HepG2 (cell line): Measurements from ENCODE around the gene PHKA2. TPM values are rescaled to one million over a fixed set of nuclear protein-coding genes. Genes with fewer than 3 reads are reported as not detected.

Source experiments
- ATAC-seq: fragments of 200-7000 bp; cut with Tn5 transposase; 3 replicates; pipeline ENCODE4 v1.9.1; 2020; ENCODE audit warnings: mild to moderate bottlenecking, moderate library complexity
- BruUV-seq: library from RNA; stranded (reverse); fragments of 400-500 nt; replicated peaks from 2 replicates; lab custom pipeline; 2021; lab: Mats Ljungman, UMichigan
- CTCF ChIA-PET: fragments of 300-600 bp; formaldehyde crosslinking; extraction: SDS; loops from one replicate; lab custom pipeline; 2021; ENCODE audit warnings: low total read pairs, inconsistent platforms, low intra/inter-chr PET ratio; lab: Yijun Ruan, JAX
- POLR2A ChIA-PET: fragments of 350-600 bp; sonication (Branson Sonifier 250); formaldehyde crosslinking; loops from one replicate; lab custom pipeline; 2020; ENCODE audit warnings: antibody characterized with exemption, inconsistent platforms; lab: Yijun Ruan, JAX
- DNase-seq: peaks from one replicate; pipeline ENCODE4 v3.0.0-alpha.2; 2015; ENCODE audit warnings: low spot score
- FAIRE-seq: peaks from 3 replicates; lab custom pipeline; 2011; peaks lifted over from hg19 to GRCh38; lab: Jason Lieb, UNC
- H2AFZ ChIP-seq: one replicate; pipeline ENCODE4 v1.6.1; 2011; ENCODE audit warnings: low read length, inconsistent platforms
- H3K27ac ChIP-seq: fragments of 300-600 bp; 3 replicates; pipeline ENCODE4 v1.8.0; 2011; ENCODE audit warnings: mixed run types, mild to moderate bottlenecking, mixed read lengths, low read length, inconsistent platforms; ENCODE audit not compliant: insufficient read depth; ENCODE audit errors: extremely low read length
- H3K27me3 ChIP-seq, 2 experiments: fragments of 200-600 bp in 1 of 2; 2 replicates in 1 of 2; 3 replicates in 1 of 2; pipeline versions ENCODE4 v1.6.0 to v1.8.0; 2011; ENCODE audit warnings: low read length in 2 of 2, mild to moderate bottlenecking in 2 of 2, moderate library complexity in 2 of 2, inconsistent platforms in 1 of 2; ENCODE audit not compliant: insufficient read depth in 2 of 2, control insufficient read depth in 1 of 2
- H3K36me3 ChIP-seq, 2 experiments: fragments of 200-600 bp in 1 of 2; replicated peaks in 1 of 2; 2 replicates in 1 of 2; 3 replicates in 1 of 2; pipeline versions ENCODE4 v1.5.1 to v1.8.0; 2011; ENCODE audit warnings: low read length in 2 of 2, inconsistent platforms in 1 of 2; ENCODE audit not compliant: insufficient read depth in 2 of 2, control insufficient read depth in 1 of 2
- H3K4me1 ChIP-seq: 2 replicates; pipeline ENCODE4 v1.5.1; 2012; ENCODE audit warnings: low read length, inconsistent platforms; ENCODE audit not compliant: insufficient read depth
- H3K4me2 ChIP-seq: 2 replicates; pipeline ENCODE4 v1.6.0; 2011; ENCODE audit warnings: low read depth, low read length, inconsistent platforms
- H3K4me3 ChIP-seq, 3 experiments: fragments of 200-600 bp in 1 of 3; sonication (generic), shearing (Covaris generic) in 1 of 3; replicated peaks in 1 of 3; 2 replicates each; pipeline ENCODE4 v1.5.1; 2011 to 2016; ENCODE audit warnings: low read length in 3 of 3, inconsistent platforms in 2 of 3, low read depth in 2 of 3, mild to moderate bottlenecking in 2 of 3, control low read depth in 1 of 3, mixed read lengths in 1 of 3; ENCODE audit not compliant: insufficient read depth in 1 of 3
- H3K79me2 ChIP-seq: one replicate; pipeline ENCODE4 v1.6.1; 2011; ENCODE audit warnings: low read length, inconsistent platforms; ENCODE audit not compliant: insufficient read depth
- H3K9ac ChIP-seq: 2 replicates; pipeline ENCODE4 v1.6.0; 2011; ENCODE audit warnings: mild to moderate bottlenecking, low read depth, low read length, inconsistent platforms; ENCODE audit not compliant: insufficient read depth
- H3K9me3 ChIP-seq: 2 replicates; pipeline ENCODE4 v1.5.1; 2012; ENCODE audit warnings: mild to moderate bottlenecking, low read length
- H4K20me1 ChIP-seq: 2 replicates; pipeline ENCODE4 v1.6.0; 2011; ENCODE audit warnings: inconsistent platforms, mild to moderate bottlenecking, low read length, moderate library complexity; ENCODE audit not compliant: insufficient read depth
- CTCF ChIP-seq: sonication (generic); formaldehyde crosslinking; IDR thresholded peaks from 2 replicates; pipeline ENCODE4 v1.5.0; 2020; ENCODE audit warnings: mild to moderate bottlenecking, missing genetic modification reagents, moderate library complexity
- JARID2 ChIP-seq: sonication (generic); formaldehyde crosslinking; IDR thresholded peaks from 2 replicates; pipeline ENCODE4 v1.8.1; 2023; ENCODE audit warnings: missing genetic modification reagents, inconsistent platforms; ENCODE audit not compliant: insufficient replicate concordance
- NCOR1 ChIP-seq: fragments of 200-600 bp; sonication (generic); IDR thresholded peaks from 2 replicates; pipeline ENCODE4 v1.7.0; 2017; ENCODE audit warnings: antibody characterized with exemption, low read length, borderline replicate concordance
- POLR2G ChIP-seq: fragments of 200-400 bp; formaldehyde crosslinking; IDR thresholded peaks from 2 replicates; pipeline ENCODE4 v1.6.1; 2018; ENCODE audit warnings: mild to moderate bottlenecking, low read depth, low read length, moderate library complexity
- TEAD3 ChIP-seq: optimal IDR thresholded peaks from 2 replicates; pipeline ENCODE3; 2016; ENCODE audit warnings: borderline replicate concordance
- ZNF263 ChIP-seq: sonication (generic); formaldehyde crosslinking; IDR thresholded peaks from 2 replicates; pipeline ENCODE4 v1.4.0; 2020; ENCODE audit warnings: missing genetic modification reagents
- ZNF629 ChIP-seq: sonication (generic); formaldehyde crosslinking; conservative IDR thresholded peaks from 2 replicates; pipeline ENCODE4 v1.5.0; 2020; ENCODE audit warnings: missing genetic modification reagents
- WGBS: methylation state at CpG from one replicate; pipeline ENCODE4 v1.1.6; 2017; ENCODE audit warnings: low lambda C conversion rate; 5-methylcytosine and 5-hydroxymethylcytosine counted together
- in situ Hi-C: cut with HindIII; loops from 2 replicates; pipeline ENCODE4 v1.10.0; 2017; ENCODE audit warnings: low pct_unique_long_range_greater_than_20kb; ENCODE audit not compliant: extremely low pct_ligation_motif_present
- intact Hi-C: fragments of 100-400 bp; cut with micrococcal nuclease; formaldehyde crosslinking; loops from one replicate; pipeline ENCODE4 v1.10.0; 2022; ENCODE audit not compliant: unreplicated experiment
- polyA plus RNA-seq, 8 experiments: library from polyadenylated mRNA; depleted of rRNA in 3 of 8; stranded (reverse) in 7 of 8; unstranded in 1 of 8; fragments of >200 nt; fragmentation: Illumina TruSeq in 4 of 8; extraction: Trizol in 4 of 8; gene quantifications; 2 replicates each; pipeline versions ENCODE4 v1.2.1 to v1.2.3, GENCODE V29; 2011 to 2016; ENCODE audit warnings: low read depth in 4 of 8, missing spikeins in 1 of 8, mixed read lengths in 1 of 8; ENCODE audit not compliant: insufficient read depth in 1 of 8
- total RNA-seq, 5 experiments: library from RNA; depleted of rRNA; stranded (reverse); fragments of >200 nt; fragmentation: Illumina TruSeq; extraction: Trizol; gene quantifications; 2 replicates each; pipeline ENCODE4 v1.2.3, GENCODE V29; 2016; ENCODE audit warnings: low read depth in 1 of 5
- TF ChIP-seq, protein P1 (sequence below): sonication (generic); formaldehyde crosslinking; IDR thresholded peaks from 2 replicates; pipeline ENCODE4 v1.4.0; 2020; ENCODE audit warnings: mild to moderate bottlenecking, missing genetic modification reagents

Gene PHKA2
- total and polyA plus RNA-seq, 2 of the 13 experiments (the other 11 are each of a cell fraction or from before 2014, with no cell fraction given): 20.5 to 273 TPM

DNA sequence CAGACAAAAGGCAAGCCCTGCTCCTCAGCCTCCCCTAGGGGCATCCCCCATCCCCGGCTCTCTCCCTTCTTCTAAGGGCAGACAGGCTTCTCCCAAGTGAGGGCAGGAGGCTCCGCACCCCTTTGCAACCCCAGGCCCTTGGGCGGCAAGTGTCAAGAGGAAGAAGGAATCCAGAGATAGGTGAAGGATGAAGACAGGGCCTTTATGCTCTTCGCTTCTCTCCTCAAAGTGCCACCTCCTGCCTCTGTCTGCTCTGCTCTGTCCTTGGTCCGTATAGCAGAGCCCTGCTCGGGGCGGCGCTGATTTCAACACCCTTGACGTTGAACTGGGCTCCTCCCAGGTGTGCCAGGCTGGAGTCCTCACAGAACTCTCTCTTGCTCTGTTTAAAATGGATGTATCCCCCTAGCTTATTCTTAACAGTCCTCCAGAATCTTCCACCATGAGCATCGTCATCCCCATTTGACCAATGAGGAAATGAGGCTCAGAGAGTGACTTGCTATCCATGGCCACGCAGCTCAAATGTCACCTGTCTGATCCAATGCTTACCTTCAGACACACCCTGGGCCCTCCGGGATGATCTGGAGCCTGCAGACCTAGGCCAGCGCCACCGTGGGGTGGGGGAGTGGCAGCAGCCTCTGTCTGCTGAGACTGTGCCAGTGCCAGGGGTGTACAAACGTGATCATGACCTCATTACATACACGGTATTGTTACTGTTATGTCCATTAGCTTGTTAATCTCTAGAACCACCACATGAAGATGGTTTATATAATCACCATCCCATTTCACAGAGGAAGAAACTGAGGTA, 99.8 kb downstream of the PHKA2 start:
- WGBS: 40% methylated on average over 1 of the region's 16 CpGs
- no peaks in the 10 kb centered on the region for H3K27me3 ChIP-seq
- in situ Hi-C loops (loop anchor here (10.0 to 25.0 kb wide), 2 partner anchors 272 to 489 kb away; no protein-coding TSS in a partner anchor), intact Hi-C loops (no loop called here)
- FAIRE-seq: no peak
- CTCF ChIA-PET: no interaction called here
- no peak overlapping the region for H3K4me2 ChIP-seq
- H3K9ac ChIP-seq: no peak overlapping the region
- no peaks in the 10 kb centered on the region for H4K20me1 ChIP-seq
- H3K4me1 ChIP-seq: peaks cover 39% of the 10 kb centered on the region
- no peak overlapping the region for H2AFZ ChIP-seq
- H3K9me3 ChIP-seq: no peaks in the 10 kb centered on the region
- H3K36me3 ChIP-seq: no peaks in the 10 kb centered on the region
- BruUV-seq: no TSS peak
- no peaks in the 10 kb centered on the region for H3K79me2 ChIP-seq
- POLR2A ChIA-PET: no interaction called here
- no peak overlapping the region for H3K4me3 ChIP-seq
- DNase-seq: no peak
- no peak overlapping the region for H3K27ac ChIP-seq
- TF ChIP-seq POLR2G (0 out of 2 replicates have a peak, but pooled peaks have one; percentile 13), CTCF (CRISPR knock-in tag) (no peak), ZNF629 (0 out of 2 replicates have a peak, but pooled peaks have one; percentile 21)
- peak; percentile 4; the same call in 1 of the 3 replicates for ATAC-seq

DNA sequence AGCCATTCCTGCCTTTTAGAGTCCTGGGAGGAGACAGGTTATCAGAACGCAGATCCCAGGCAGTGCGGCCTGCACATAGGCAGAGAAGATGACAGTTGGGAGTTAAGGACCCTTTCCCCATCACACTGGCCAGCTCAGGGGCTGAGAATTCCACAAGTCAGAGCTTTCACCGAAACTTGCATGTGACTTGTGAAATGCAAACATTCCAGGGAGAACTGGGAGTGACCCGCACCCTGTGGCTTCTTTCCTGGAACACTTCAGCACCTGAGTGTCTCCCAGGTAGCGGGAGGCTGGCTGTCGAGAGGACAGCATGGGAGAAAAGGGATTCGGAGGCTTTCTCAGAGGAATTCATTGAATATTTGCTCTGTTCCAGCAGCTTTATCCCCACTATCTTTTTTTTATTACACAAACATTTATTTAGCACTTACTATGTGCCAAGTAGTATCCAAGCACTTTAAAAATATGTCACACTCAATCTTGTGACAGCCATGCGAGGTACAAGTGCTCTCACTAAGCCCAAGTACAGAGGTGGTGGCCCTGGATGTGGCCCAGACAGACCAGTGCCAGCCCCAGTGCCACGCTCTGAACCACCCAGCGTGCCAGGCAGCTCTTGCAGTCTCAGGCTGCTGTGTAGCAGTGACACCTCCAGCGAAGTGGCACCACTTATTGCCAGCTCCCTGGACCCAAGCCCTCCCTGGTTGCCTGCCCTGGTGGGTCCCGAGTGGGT, 100.5 kb downstream of the PHKA2 start:
- intact Hi-C loops (no loop called here), in situ Hi-C loops (loop anchor here (10.0 to 25.0 kb wide), 2 partner anchors 271 to 489 kb away; no protein-coding TSS in a partner anchor)
- Histone ChIP-seq H3K4me1 (peaks cover 39% of the 10 kb centered on the region), H3K4me3 (no peak overlapping the region), H3K36me3 (no peaks in the 10 kb centered on the region), H3K9ac (no peak overlapping the region), H3K27me3 (no peaks in the 10 kb centered on the region), H3K27ac (no peak overlapping the region), H3K79me2 (no peaks in the 10 kb centered on the region), H4K20me1 (no peaks in the 10 kb centered on the region), H3K4me2 (no peak overlapping the region), H2AFZ (no peak overlapping the region), H3K9me3 (no peaks in the 10 kb centered on the region)
- FAIRE-seq (no peak), DNase-seq (peak; percentile 30), ATAC-seq (peak; percentile 1; the same call in 1 of the 3 replicates)
- CTCF ChIA-PET: no interaction called here
- POLR2A ChIA-PET: no interaction called here
- WGBS: 25% methylated on average over 5 of the region's 12 CpGs
- BruUV-seq: no TSS peak
- no peak for TF ChIP-seq NCOR1
- no peak for TF ChIP-seq JARID2 (CRISPR knock-in tag)
- TF ChIP-seq, protein P1, sequence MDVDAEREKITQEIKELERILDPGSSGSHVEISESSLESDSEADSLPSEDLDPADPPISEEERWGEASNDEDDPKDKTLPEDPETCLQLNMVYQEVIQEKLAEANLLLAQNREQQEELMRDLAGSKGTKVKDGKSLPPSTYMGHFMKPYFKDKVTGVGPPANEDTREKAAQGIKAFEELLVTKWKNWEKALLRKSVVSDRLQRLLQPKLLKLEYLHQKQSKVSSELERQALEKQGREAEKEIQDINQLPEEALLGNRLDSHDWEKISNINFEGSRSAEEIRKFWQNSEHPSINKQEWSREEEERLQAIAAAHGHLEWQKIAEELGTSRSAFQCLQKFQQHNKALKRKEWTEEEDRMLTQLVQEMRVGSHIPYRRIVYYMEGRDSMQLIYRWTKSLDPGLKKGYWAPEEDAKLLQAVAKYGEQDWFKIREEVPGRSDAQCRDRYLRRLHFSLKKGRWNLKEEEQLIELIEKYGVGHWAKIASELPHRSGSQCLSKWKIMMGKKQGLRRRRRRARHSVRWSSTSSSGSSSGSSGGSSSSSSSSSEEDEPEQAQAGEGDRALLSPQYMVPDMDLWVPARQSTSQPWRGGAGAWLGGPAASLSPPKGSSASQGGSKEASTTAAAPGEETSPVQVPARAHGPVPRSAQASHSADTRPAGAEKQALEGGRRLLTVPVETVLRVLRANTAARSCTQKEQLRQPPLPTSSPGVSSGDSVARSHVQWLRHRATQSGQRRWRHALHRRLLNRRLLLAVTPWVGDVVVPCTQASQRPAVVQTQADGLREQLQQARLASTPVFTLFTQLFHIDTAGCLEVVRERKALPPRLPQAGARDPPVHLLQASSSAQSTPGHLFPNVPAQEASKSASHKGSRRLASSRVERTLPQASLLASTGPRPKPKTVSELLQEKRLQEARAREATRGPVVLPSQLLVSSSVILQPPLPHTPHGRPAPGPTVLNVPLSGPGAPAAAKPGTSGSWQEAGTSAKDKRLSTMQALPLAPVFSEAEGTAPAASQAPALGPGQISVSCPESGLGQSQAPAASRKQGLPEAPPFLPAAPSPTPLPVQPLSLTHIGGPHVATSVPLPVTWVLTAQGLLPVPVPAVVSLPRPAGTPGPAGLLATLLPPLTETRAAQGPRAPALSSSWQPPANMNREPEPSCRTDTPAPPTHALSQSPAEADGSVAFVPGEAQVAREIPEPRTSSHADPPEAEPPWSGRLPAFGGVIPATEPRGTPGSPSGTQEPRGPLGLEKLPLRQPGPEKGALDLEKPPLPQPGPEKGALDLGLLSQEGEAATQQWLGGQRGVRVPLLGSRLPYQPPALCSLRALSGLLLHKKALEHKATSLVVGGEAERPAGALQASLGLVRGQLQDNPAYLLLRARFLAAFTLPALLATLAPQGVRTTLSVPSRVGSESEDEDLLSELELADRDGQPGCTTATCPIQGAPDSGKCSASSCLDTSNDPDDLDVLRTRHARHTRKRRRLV (CRISPR knock-in tag): no peak
- TF ChIP-seq ZNF263 (CRISPR knock-in tag): no peak
- peak; percentile 31 for TF ChIP-seq TEAD3 (CRISPR knock-in tag)
